Prostate gland (tissue), 2 donors: Measurements from ENCODE around the gene C2orf68. TPM values are rescaled to one million over a fixed set of nuclear protein-coding genes. Genes with fewer than 3 reads are reported as not detected.
A peak's percentile ranks its signal among the peaks of the same experiment; 100 is the strongest.
"Not testable (repeated sequence)": the region's sequence is repeated elsewhere in the genome, so short reads cannot be mapped to it uniquely, and the experiment has no call there.

Experiments used
- DNase-seq: peaks from one replicate; pipeline ENCODE4 v3.0.0-alpha.2; 2019; ENCODE audit warnings: low spot score
- H3K27ac ChIP-seq, 2 donors: fragments of 200-600 bp; sonication (generic); 2 replicates each; pipeline ENCODE4 v1.5.1; 2017 to 2019
- H3K27me3 ChIP-seq: fragments of 200-600 bp; sonication (generic); replicated peaks from 2 replicates; pipeline ENCODE4 v1.5.1; 2019; ENCODE audit not compliant: insufficient read depth
- H3K36me3 ChIP-seq, 2 donors: fragments of 200-600 bp; sonication (generic); 1 replicate in 1 of 2; 2 replicates in 1 of 2; pipeline versions ENCODE4 v1.5.1 to v1.8.1; 2017 to 2019
- H3K4me1 ChIP-seq: fragments of 200-600 bp; sonication (generic); replicated peaks from 2 replicates; pipeline ENCODE4 v1.5.1; 2019
- H3K4me3 ChIP-seq, 2 donors: fragments of 200-600 bp; sonication (generic); 2 replicates each; pipeline ENCODE4 v1.5.1; 2017 to 2019
- H3K9me3 ChIP-seq: fragments of 200-600 bp; sonication (generic); 2 replicates; pipeline ENCODE4 v1.5.1; 2017
- CTCF ChIP-seq, 4 experiments: fragments of 200-600 bp in 2 of 4; fragments of 450-650 bp in 2 of 4; sonication (generic) in 2 of 4; IDR thresholded peaks; 1 replicate in 3 of 4; 2 replicates in 1 of 4; pipeline ENCODE4 v1.5.1; 2016 to 2019; ENCODE audit warnings: antibody characterized with exemption in 4 of 4, mild to moderate bottlenecking in 2 of 4, moderate library complexity in 2 of 4
- POLR2A ChIP-seq: fragments of 450-650 bp; IDR thresholded peaks from one replicate; pipeline ENCODE4 v1.6.1; 2016; ENCODE audit warnings: antibody characterized with exemption, mild to moderate bottlenecking
- POLR2AphosphoS5 ChIP-seq: sonication (generic); formaldehyde crosslinking; IDR thresholded peaks from one replicate; pipeline ENCODE4 v1.6.1; 2017; ENCODE audit warnings: antibody characterized with exemption
- WGBS: methylation state at CpG from one replicate; pipeline ENCODE4 v1.1.5; 2018; 5-methylcytosine and 5-hydroxymethylcytosine counted together
- intact Hi-C: fragments of 100-400 bp; cut with DNase I; formaldehyde crosslinking; loops from one replicate; pipeline ENCODE4 v1.14.2; 2022
- total RNA-seq, 2 donors: library from RNA; depleted of rRNA; stranded (reverse); fragments of >200 nt; gene quantifications; one replicate each; pipeline ENCODE4 v1.1.0, GENCODE V29; 2016

Gene C2orf68
- total RNA-seq, 2 donors from 2014 or later, result 16.1 to 26.1 TPM

GRCh38 chr2:85606116-85606455 lies 5.8 kb downstream of the C2orf68 start:
- H3K4me3 ChIP-seq, result no peak overlapping the region
- TF ChIP-seq POLR2AphosphoS5 (no peak), POLR2A (no peak), CTCF (IDR thresholded peaks at IDR 0.05) (no peak)

GRCh38 chr2:85605406-85606115 lies 6.3 kb downstream of the C2orf68 start:
- Histone ChIP-seq H3K4me3 (no peak overlapping the region), H3K27ac (peak overlapping the region; percentile 38 to 90), H3K9me3 (no peaks in the 10 kb centered on the region), H3K36me3 (peaks cover 0 to 4% of the 10 kb centered on the region in 2 donors), H3K4me1 (peaks cover 23% of the 10 kb centered on the region), H3K27me3 (no peaks in the 10 kb centered on the region)
- intact Hi-C loops, result loop anchor here (5.0 kb wide), 1 partner anchor 188 kb away; the partner anchor contains the start of gene SH2D6
- TF ChIP-seq CTCF (IDR thresholded peaks at IDR 0.05) (no peak), POLR2A (no peak), POLR2AphosphoS5 (no peak)
- WGBS, result 22% methylated on average over 4 of the region's 4 CpGs
- DNase-seq, result no peak

More at GRCh38 chr2:85606116-85606455, 5.8 kb downstream of the C2orf68 start:
- DNase-seq, result no peak
- Histone ChIP-seq H3K27ac (peak overlapping the region; percentile 38 to 90), H3K36me3 (peaks cover 0 to 4% of the 10 kb centered on the region in 2 donors), H3K27me3 (no peaks in the 10 kb centered on the region), H3K9me3 (no peaks in the 10 kb centered on the region), H3K4me1 (peaks cover 23% of the 10 kb centered on the region)
- intact Hi-C loops, result loop anchor here (5.0 kb wide), 1 partner anchor 189 kb away; the partner anchor contains the start of gene SH2D6
- WGBS, result 41% methylated on average over 7 of the region's 7 CpGs

- H3K4me3 ChIP-seq, result no peak overlapping the region
- no peaks in the 10 kb centered on the region for H3K9me3 ChIP-seq
- no peaks in the 10 kb centered on the region for H3K27me3 ChIP-seq
- TF ChIP-seq POLR2A (no peak), POLR2AphosphoS5 (peak; percentile 55)
- no peak for DNase-seq
- intact Hi-C loops, result loop anchor here (5.0 kb wide), 1 partner anchor 187 kb away; the partner anchor contains the start of gene SH2D6
- peak overlapping the region; percentile 63 to 90 for H3K27ac ChIP-seq
- peaks cover 0 to 4% of the 10 kb centered on the region in 2 donors for H3K36me3 ChIP-seq
- WGBS, result 25% methylated on average over 6 of the region's 6 CpGs
- H3K4me1 ChIP-seq, result peaks cover 23% of the 10 kb centered on the region
Observed at GRCh38 chr2:85604568-85605339, 7.1 kb downstream of the C2orf68 start.

- peak overlapping the region in 1 of 2 donors; percentile 81 for H3K4me3 ChIP-seq
- H3K27me3 ChIP-seq, H3K9me3 ChIP-seq, H3K36me3 ChIP-seq, DNase-seq, intact Hi-C loops: not testable (repeated sequence)
- WGBS, result 70% methylated on average over 3 of the region's 3 CpGs
- H3K4me1 ChIP-seq, result peaks cover 21% of the 10 kb centered on the region
- H3K27ac ChIP-seq, result peak overlapping the region; percentile 63 to 90
Observed at GRCh38 chr2:85604133-85604444, 7.8 kb downstream of the C2orf68 start.

- under 1% methylated on average over 68 of the region's 73 CpGs for WGBS
- H3K9me3 ChIP-seq, result no peaks in the 10 kb centered on the region
- DNase-seq, result peak; percentile 93
- peak within 1 kb of the TSS; percentile 87 to 90 for H3K27ac ChIP-seq
- no peaks in the 10 kb centered on the region for H3K36me3 ChIP-seq
- peak in 3 of 4 experiments; percentile 24 to 62 (median 59) for TF ChIP-seq CTCF (IDR thresholded peaks at IDR 0.05)
- peak; percentile 63 for TF ChIP-seq POLR2AphosphoS5
- TF ChIP-seq POLR2A, result peak; percentile 79
- H3K4me1 ChIP-seq, result peaks cover 15% of the 10 kb centered on the region
- intact Hi-C loops, result no loop called here
- H3K27me3 ChIP-seq, result no peaks in the 10 kb centered on the region
- H3K4me3 ChIP-seq, result peak within 1 kb of the TSS; percentile 74 to 81
Observed at GRCh38 chr2:85602476-85603234, 9.2 kb downstream of the C2orf68 start, which contains the start of gene TMEM150A. TSS of gene TMEM150A (minus strand) at chr2:85602698. CDS start at chr2:85601948, 750 bp downstream.
